ENCODE results near the gene LAMA4.
A peak's percentile ranks its signal among the peaks of the same experiment; 100 is the strongest.
"Not testable (repeated sequence)": the region's sequence is repeated elsewhere in the genome, so short reads cannot be mapped to it uniquely, and the experiment has no call there.

The LAMA4 gene

DNA sequence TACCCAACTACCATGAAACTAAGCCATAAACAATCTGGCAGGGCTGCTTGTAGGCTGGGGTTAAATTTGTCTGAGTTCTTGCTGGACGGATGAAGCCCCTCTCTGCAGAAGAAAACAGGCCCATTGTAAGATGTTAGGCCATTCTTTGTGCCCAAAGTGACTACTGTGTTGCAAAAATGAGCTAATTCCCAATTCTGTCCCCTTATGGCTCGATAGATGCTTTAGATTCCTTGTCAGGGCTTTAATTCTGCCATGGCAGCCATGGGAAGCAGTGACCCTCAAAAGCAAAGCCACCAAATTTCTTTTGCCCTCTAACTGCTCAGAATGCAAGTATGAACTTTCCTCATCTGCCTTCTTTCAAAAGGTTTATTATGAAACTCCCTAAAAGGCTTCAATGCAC lies 45.2 kb downstream of the LAMA4 start:
- DNase-seq (ENCODE audit: low read depth) = no peak

GRCh38 chr6:112207776-112208175 lies 46.6 kb downstream of the LAMA4 start:
- DNase-seq (ENCODE audit: low read depth) = no peak

DNA sequence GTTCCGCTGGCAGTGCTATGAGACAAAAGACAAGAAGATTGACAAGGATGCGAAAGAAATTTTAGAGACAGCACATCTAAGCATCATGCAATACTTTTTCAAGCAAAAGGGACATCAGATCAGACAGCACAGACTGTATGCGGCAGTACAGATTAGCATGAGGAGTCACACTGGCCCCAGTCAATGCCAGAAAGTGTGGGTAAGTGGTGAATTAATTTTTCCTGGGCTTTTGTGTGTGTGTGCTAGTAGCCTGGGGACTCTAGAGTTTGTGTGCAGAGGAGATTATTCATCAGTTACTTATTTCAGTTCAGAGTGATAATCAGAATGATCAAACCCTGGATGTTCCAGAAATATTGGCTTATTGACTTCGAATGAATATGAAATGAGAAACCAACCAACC lies 47.2 kb downstream of the LAMA4 start:
- DNase-seq (ENCODE audit: low read depth) = peak; percentile 26

DNA sequence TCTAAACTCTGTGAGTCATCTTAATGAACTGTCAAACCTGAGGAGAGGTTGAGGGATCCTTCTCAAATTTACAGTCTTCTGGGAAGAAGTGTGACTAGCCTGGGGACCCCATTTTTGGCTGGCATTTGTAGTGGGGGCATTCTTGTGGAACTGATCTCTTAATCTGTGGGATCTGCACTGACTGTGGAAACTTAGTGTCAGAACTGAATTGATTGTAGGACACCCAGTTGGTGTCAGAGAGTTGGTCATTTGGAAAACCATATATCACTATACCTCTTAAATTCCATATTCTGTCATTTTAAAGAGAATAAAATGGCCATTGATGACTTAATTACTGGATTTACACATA lies 48.3 kb downstream of the LAMA4 start:
- DNase-seq (ENCODE audit: low read depth) = no peak

DNA sequence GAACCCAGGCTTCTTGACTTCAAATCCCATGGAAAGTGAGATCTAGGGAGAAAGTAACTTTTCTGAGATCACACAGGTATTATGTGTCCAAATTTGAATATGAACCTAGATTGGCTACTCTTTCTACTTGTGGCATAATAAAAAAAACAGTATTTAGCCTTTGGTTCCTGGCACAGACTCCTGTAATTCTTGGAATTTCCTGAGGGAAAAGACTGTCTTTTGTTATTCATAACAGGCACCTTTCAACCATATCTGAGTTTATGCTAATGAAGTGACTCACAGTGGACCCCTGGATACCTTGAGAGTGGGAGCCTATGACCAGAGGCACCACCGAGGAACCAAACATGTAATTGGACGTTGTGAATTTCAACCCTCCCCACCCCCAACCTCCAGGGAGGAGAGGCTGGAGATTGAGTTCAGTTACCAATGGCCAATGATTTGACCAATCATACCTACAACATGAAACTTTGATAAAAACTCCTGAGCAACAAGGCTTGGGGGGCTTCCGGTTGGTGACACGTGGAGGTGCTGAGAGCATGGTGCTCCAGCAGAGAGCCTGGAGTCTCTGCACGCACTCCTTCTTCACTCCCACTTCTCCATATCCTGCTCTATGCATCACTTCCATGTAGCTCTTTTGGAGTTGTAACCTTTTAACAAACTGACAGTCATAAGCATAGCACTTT lies 48.8 kb downstream of the LAMA4 start:
- DNase-seq (ENCODE audit: low read depth) = peak; percentile 65

DNA sequence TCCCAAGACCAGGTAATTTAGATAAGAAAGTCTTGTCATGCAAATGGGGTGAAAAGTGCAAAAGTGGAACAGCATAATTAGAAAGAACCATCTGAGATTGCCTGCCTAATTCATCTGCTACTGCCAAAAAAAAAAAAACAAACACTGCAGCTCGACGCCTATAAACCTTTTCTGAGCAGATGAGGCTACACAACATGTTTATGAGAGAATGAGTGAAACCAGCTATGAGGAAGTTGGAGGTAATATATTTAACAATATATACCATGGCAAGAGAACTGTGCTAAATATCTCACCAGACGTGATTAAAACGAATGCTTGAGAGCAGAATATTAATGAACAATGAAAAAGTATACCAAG lies 50.0 kb downstream of the LAMA4 start:
- no peak for DNase-seq (ENCODE audit: low read depth)

GRCh38 chr6:112203577-112204349 lies 50.6 kb downstream of the LAMA4 start:
- peak; percentile 97 for DNase-seq (ENCODE audit: low read depth)

- DNase-seq (ENCODE audit: low read depth) = peak; percentile 38
Measured at GRCh38 chr6:112202639-112203341, 51.6 kb downstream of the LAMA4 start.

DNA sequence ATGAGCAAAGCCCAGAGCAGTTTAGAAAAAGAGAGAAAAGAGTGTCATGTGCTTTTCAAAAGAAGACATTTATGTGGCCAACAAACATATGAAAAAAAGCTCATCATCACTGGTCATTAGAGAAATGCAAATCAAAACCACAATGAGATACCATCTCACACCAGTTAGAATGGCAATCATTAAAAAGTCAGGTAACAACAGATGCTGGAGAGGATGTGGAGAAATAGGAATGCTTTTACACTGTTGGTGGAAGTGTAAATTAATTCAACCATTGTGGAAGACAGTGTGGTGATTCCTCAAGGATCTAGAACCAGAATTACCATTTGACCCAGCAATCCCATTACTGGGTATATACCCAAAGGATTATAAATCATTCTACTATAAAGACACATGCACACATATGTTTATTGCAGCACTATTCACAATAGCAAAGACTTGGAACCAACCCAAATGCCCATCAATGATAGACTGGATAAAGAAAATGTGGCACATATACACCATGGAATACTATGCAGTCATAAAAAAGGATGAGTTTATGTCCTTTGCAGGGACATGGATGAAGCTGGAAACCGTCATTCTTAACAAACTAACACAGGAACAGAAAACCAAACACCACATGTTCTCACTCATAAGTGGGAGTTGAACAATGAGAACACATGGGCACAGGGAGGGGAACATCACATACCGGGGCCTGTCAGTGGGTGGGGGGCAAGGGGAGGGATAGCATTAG lies 54.0 kb downstream of the LAMA4 start:
- DNase-seq (ENCODE audit: low read depth) = not testable (repeated sequence)

DNA sequence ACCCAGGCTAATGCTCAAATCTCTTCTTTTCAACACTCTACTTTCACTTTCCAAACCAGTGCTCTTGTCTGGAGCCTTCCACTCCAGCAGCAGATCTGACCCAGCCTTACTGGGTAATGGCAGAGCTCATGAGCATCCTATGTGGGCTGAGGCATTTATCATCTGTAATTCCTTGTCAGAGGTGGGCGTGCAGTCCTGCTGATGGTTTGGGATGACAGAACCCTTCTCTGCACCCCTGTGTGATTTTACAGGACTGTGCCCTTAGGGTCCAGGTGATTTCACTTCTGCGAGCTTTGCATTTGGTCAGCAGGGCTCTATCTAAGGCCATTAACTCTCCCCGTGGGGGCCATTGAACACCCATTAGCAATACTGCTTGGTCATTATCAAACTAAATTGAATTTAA lies 55.4 kb downstream of the LAMA4 start:
- no peak for DNase-seq (ENCODE audit: low read depth)

DNA sequence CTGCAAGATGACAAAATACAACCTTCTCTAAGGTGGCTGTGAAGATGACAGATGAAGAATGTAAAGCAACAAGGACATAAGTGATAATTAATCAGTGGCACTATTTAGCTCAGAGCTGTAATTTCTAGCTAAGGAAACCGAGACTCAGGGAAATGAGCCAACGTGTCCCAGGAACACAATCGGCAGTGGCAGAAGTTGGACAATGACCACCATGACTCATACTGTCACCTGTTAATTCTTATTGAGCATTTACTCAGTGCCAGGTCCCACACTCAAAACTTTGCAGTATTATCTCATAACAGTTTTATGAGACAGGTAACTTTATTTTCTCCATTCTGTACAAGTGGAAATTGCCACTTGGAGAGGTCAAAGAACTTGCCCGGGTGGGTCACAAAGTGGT lies 55.8 kb downstream of the LAMA4 start:
- no peak for DNase-seq (ENCODE audit: low read depth)

GRCh38 chr6:112197636-112198035 lies 56.7 kb downstream of the LAMA4 start:
- no peak for DNase-seq (ENCODE audit: low read depth)

DNA sequence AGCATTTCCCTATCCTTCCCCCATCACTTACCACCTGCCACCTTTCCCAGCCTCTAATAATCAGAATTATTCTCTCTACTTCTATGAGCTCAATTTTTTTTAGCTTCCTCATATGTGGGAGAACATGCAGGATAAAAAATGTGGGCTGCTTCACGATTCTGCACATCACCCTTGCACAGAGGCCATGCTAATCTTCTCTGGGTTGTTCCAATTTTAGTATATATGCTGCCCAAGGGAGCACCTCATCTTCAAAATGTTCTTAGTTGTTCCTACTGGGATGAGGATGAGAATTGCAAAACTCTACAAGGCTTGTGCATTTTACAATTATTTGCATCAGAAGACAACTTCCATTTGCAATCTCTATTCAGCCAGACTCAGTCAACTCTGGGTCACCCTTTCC lies 58.1 kb downstream of the LAMA4 start:
- no peak for DNase-seq (ENCODE audit: low read depth)

DNA sequence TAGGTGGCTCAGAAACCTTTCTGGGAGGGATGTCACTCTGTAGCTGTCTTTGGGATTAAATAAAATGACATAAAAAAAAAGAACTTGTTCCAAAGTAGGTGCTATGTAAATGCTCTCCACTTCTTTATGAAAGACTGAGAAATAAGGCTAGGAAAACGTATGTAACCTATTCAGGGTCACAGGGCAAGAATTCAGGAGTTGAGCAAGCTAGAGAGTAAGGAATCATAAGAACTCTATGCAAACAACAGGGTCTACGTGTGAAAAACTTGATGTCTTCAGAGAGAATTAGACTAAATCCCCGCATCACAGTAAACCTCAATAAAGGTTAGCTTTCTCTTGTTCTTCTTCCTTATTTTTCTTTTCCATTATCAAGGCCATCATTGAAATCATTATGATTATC lies 59.2 kb downstream of the LAMA4 start:
- DNase-seq (ENCODE audit: low read depth) = no peak

- no peak for DNase-seq (ENCODE audit: low read depth)
Measured at GRCh38 chr6:112194511-112194910, 59.9 kb downstream of the LAMA4 start.

- no peak for DNase-seq (ENCODE audit: low read depth)
Measured at GRCh38 chr6:112193535-112194051, 60.8 kb downstream of the LAMA4 start.

GRCh38 chr6:112193117-112193516 lies 61.2 kb downstream of the LAMA4 start:
- no peak for DNase-seq (ENCODE audit: low read depth)

DNA sequence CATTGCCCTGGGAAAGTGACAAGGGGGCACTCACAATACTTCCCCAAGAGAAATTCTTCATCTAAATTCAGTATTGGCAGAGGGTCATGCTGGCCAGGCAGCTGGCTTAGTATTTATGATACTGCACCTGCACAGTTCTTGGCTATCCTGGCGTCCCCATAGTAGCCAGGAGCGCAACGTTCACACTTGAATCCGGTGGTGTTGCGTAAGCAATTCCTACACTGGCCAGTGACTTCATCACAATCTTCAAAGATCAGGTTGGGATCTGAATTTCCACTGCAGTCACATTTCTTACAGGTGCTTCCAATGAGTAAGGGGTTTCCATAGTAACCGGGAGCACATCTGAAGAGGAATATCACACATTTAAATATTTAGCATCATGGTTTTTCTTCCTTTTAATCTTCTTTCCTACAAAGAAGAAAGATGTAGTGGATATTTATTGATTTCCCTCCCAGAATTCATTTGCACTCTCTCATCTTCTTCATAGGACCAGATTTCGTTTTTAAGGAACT lies 62.8 kb downstream of the LAMA4 start:
- DNase-seq (ENCODE audit: low read depth) = no peak

DNA sequence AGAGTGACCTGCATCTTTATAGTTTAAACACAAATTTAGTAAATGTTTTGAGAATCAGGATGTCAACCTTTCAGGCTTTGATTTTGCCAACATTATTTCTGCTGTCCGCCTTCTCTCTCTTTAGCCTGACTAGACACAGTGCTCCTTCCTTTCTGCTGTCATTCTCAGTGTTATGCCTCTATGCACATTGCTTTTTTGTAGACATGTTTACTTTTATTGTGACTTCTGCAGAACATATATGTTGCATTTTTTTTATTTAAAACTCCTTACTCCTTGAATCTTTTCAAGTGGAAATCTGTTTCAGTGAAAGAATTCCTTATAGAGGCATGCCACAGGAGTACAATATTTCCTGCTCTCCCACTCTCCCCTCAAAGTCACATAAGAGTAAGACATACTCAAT lies 64.2 kb downstream of the LAMA4 start:
- DNase-seq (ENCODE audit: low read depth) = no peak

- DNase-seq (ENCODE audit: low read depth) = no peak
Measured at GRCh38 chr6:112189494-112189893, 64.9 kb downstream of the LAMA4 start.

DNA sequence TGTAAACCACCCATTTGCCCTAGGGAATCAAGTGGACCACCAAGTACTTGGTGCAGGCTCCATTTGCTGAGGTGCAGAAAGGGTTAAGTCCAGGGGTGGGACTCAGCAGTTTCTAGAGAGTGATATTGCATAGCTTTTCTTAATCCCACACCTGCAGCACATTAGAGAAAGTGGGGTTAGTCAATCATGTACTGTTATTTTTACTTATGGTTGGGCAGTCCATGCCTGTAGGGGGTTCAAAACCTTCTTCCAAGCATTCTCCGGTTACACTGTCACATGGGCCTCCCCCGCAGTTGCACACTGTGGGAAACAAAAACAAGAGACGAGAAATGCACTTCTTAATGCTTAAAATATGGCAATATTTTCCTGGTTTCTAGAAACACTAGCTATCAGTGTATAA lies 65.5 kb downstream of the LAMA4 start:
- no peak for DNase-seq (ENCODE audit: low read depth)

- DNase-seq (ENCODE audit: low read depth) = no peak
Measured at GRCh38 chr6:112187736-112188135, 66.6 kb downstream of the LAMA4 start.

Measured in ELR (cell line).